ENCODE measurements around the gene CGN. TPM values are rescaled to one million over a fixed set of nuclear protein-coding genes. Genes with fewer than 3 reads are reported as not detected.

The CGN gene
- total RNA-seq, 1 donor from 2014 or later: 128 TPM

DNA sequence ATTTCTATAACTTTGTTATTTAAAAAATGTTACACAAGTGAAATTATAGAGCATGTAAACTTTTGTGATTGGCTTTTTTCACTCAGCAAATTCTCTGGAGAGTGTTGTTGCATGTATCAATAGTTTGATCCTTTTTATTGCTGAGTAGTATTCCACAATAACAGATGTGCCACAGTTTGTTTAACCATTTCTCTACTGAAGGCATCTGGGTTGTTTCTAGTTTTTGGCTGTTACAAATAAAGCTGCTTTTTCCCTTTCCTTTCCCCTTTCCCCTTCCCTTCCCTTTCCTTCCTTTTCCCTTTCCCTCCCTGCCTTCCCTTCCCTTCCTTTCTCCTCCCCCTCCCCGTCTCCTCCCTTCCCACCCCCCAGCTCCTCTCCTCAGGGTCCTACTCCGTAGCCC, 44.9 kb downstream of the CGN start:
- H3K36me3 Mint-ChIP-seq (ENCODE audit: insufficient read depth): peaks cover 6% of the 10 kb centered on the region
- DNase-seq (ENCODE audit: low spot score, unreplicated experiment): no peak
- no peak for TF ChIP-seq CTCF (IDR thresholded peaks at IDR 0.05; ENCODE audit: unreplicated experiment)
- no peaks in the 10 kb centered on the region for H3K27me3 Mint-ChIP-seq
- no peak overlapping the region for H3K4me3 Mint-ChIP-seq (ENCODE audit: low read depth)
- no peaks in the 10 kb centered on the region for H3K9me3 Mint-ChIP-seq (ENCODE audit: low read depth)
- no peaks in the 10 kb centered on the region for H3K4me1 Mint-ChIP-seq (ENCODE audit: low read depth)
- H3K27ac Mint-ChIP-seq: no peak overlapping the region

DNA sequence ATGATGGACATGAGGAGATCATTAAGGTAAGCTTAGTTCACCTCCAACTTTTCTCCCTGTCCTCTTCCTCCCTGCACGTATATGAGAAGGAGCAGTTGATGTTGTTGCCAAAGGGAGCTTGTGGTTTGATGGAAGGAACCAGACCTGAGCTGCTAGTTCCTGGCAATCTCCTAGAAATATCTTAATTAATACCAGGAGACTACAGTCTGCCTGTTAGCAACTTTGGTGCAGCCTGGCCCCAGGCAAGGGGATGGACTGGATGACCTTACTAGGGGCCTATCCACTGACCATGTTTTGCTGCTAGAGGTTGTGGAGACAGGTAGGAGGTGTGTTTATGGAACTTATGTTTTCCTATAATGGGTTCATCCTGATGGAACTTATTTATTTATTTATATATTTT, 51.5 kb downstream of the CGN start:
- Mint-ChIP-seq H3K4me3 (ENCODE audit: low read depth) (no peak overlapping the region), H3K27me3 (no peaks in the 10 kb centered on the region), H3K9me3 (ENCODE audit: low read depth) (no peaks in the 10 kb centered on the region), H3K4me1 (ENCODE audit: low read depth) (peaks cover 3% of the 10 kb centered on the region), H3K27ac (no peak overlapping the region), H3K36me3 (ENCODE audit: insufficient read depth) (peaks cover 9% of the 10 kb centered on the region)
- no peak for DNase-seq (ENCODE audit: low spot score, unreplicated experiment)
- TF ChIP-seq CTCF (IDR thresholded peaks at IDR 0.05; ENCODE audit: unreplicated experiment): no peak

DNA sequence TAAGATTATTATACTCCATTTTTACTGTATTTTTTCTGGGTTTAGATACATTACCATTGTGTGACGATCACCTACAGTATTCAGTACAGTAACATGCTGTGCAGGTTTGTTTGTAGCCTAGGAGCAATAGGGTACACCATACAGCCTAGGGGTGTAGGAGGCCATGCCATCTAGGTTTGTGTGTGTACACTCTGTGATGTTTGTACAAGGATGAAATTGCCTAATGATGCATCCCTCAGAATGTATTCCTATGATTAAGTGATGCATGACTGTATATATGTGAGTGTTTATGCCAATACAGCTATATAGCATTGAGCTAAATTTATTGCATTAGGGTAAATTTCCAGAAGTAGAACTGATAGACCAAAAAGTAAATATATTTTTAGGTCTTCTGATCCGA, 52.2 kb downstream of the CGN start:
- Mint-ChIP-seq H3K9me3 (ENCODE audit: low read depth) (no peaks in the 10 kb centered on the region), H3K36me3 (ENCODE audit: insufficient read depth) (peaks cover 9% of the 10 kb centered on the region), H3K4me1 (ENCODE audit: low read depth) (peaks cover 3% of the 10 kb centered on the region), H3K4me3 (ENCODE audit: low read depth) (no peak overlapping the region), H3K27me3 (no peaks in the 10 kb centered on the region), H3K27ac (no peak overlapping the region)
- DNase-seq (ENCODE audit: low spot score, unreplicated experiment): no peak
- no peak for TF ChIP-seq CTCF (IDR thresholded peaks at IDR 0.05; ENCODE audit: unreplicated experiment)

GRCh38 chr1:151565502-151566189, 54.5 kb downstream of the CGN start:
- no peak overlapping the region for H3K4me3 Mint-ChIP-seq (ENCODE audit: low read depth)
- DNase-seq (ENCODE audit: low spot score, unreplicated experiment): no peak
- H3K9me3 Mint-ChIP-seq (ENCODE audit: low read depth): no peaks in the 10 kb centered on the region
- H3K36me3 Mint-ChIP-seq (ENCODE audit: insufficient read depth): peaks cover 11% of the 10 kb centered on the region
- peak overlapping the region; percentile 83 for H3K27ac Mint-ChIP-seq
- no peaks in the 10 kb centered on the region for H3K27me3 Mint-ChIP-seq
- no peak for TF ChIP-seq CTCF (IDR thresholded peaks at IDR 0.05; ENCODE audit: unreplicated experiment)
- peaks cover 3% of the 10 kb centered on the region for H3K4me1 Mint-ChIP-seq (ENCODE audit: low read depth)

DNA sequence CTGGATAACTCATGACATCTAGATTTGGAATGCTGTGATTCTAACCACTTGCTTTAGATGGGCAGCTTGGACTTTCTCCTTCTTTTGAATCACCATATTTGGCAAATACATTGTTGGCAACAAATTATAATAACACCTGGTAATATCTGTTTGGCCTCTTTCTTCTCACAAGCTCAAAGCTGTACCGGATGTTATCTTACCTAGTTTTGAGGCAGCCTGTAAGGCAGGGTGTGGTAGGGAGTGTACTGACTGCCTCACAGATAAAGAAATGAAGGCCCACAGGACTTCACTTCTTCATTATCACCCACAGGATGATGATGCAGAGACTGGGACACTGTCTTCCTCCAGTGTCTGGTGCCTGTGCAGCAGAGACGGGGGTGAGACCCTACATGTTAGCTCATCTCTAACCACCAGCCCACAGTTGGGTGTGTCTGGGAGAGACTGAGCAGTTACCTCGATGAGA, 57.5 kb downstream of the CGN start:
- Mint-ChIP-seq H3K4me3 (ENCODE audit: low read depth) (no peak overlapping the region), H3K27ac (no peak overlapping the region), H3K36me3 (ENCODE audit: insufficient read depth) (peaks cover 12% of the 10 kb centered on the region), H3K27me3 (no peaks in the 10 kb centered on the region), H3K4me1 (ENCODE audit: low read depth) (peaks cover 3% of the 10 kb centered on the region), H3K9me3 (ENCODE audit: low read depth) (no peaks in the 10 kb centered on the region)
- TF ChIP-seq CTCF (IDR thresholded peaks at IDR 0.05; ENCODE audit: unreplicated experiment): no peak
- DNase-seq (ENCODE audit: low spot score, unreplicated experiment): no peak
